ENCODE measurements around the gene AGAP3. TPM values are rescaled to one million over a fixed set of nuclear protein-coding genes. Genes with fewer than 3 reads are reported as not detected.
A peak's percentile ranks its signal among the peaks of the same experiment; 100 is the strongest.

AGAP3 gene
- polyA plus RNA-seq, 1 donor: 68.3 TPM

GRCh38 chr7:151073990-151074389 is 12.3 kb upstream of the AGAP3 start:
- no peak for DNase-seq (ENCODE audit: low read depth)

GRCh38 chr7:151074817-151075661 is 11.2 kb upstream of the AGAP3 start:
- DNase-seq (ENCODE audit: low read depth): no peak

- no peak for DNase-seq (ENCODE audit: low read depth)
Measured at GRCh38 chr7:151075662-151075971, 10.7 kb upstream of the AGAP3 start.

GRCh38 chr7:151075978-151076426 is 10.3 kb upstream of the AGAP3 start:
- no peak for DNase-seq (ENCODE audit: low read depth)

- DNase-seq (ENCODE audit: low read depth): no peak
Measured at GRCh38 chr7:151076863-151077704, 9.2 kb upstream of the AGAP3 start.

GRCh38 chr7:151077705-151078232 is 8.5 kb upstream of the AGAP3 start:
- DNase-seq (ENCODE audit: low read depth): no peak

- no peak for DNase-seq (ENCODE audit: low read depth)
Measured at GRCh38 chr7:151078233-151079040, 7.8 kb upstream of the AGAP3 start.

GRCh38 chr7:151079199-151079910 is 6.9 kb upstream of the AGAP3 start:
- DNase-seq (ENCODE audit: low read depth): no peak

- DNase-seq (ENCODE audit: low read depth): no peak
Measured at GRCh38 chr7:151080067-151080521, 6.2 kb upstream of the AGAP3 start.

GRCh38 chr7:151080522-151081169 is 5.6 kb upstream of the AGAP3 start, which contains the start of gene FASTK:
FASTK (minus strand) TSS chr7:151080809; CDS start chr7:151080766, 43 bp downstream.
- DNase-seq (ENCODE audit: low read depth): peak; percentile 79

GRCh38 chr7:151081170-151082101 is 4.8 kb upstream of the AGAP3 start:
- no peak for DNase-seq (ENCODE audit: low read depth)

- no peak for DNase-seq (ENCODE audit: low read depth)
Measured at GRCh38 chr7:151082141-151083070, 3.9 kb upstream of the AGAP3 start.

- no peak for DNase-seq (ENCODE audit: low read depth)
Measured at GRCh38 chr7:151083071-151083823, 3.0 kb upstream of the AGAP3 start, which contains the start of gene TMUB1. TMUB1 (minus strand) TSS chr7:151083493; CDS start chr7:151082563, 930 bp downstream.

GRCh38 chr7:151083824-151084160 is 2.5 kb upstream of the AGAP3 start:
- DNase-seq (ENCODE audit: low read depth): no peak

GRCh38 chr7:151085329-151085690 is 965 bp upstream of the AGAP3 start:
- no peak for DNase-seq (ENCODE audit: low read depth)

- no peak for DNase-seq (ENCODE audit: low read depth)
Measured at GRCh38 chr7:151086802-151087244, 548 bp downstream of the AGAP3 start.
